HG03095 (cell line): ENCODE results near the gene ASB14.
"Not testable (repeated sequence)": the region's sequence is repeated elsewhere in the genome, so short reads cannot be mapped to it uniquely, and the experiment has no call there.

Experiments
- ATAC-seq: cut with Tn5 transposase; IDR thresholded peaks from one replicate; pipeline ENCODE4 v1.9.1; 2021; ENCODE audit warnings: moderate library complexity; ENCODE audit not compliant: unreplicated experiment

ASB14 gene

GRCh38 chr3:57292159-57292896, at the start of gene ASB14:
Gene ASB14 (minus strand): TSS chr3:57292685. CDS start chr3:57292033, 652 bp downstream.
- ATAC-seq: no peak

GRCh38 chr3:57339071-57339642, 46.7 kb upstream of the ASB14 start:
- ATAC-seq: not testable (repeated sequence)

- not testable (repeated sequence) for ATAC-seq
Measured at GRCh38 chr3:57338272-57339070, 46.0 kb upstream of the ASB14 start.

- no peak for ATAC-seq
Measured at GRCh38 chr3:57335283-57335938, 42.9 kb upstream of the ASB14 start.

- no peak for ATAC-seq
Measured at GRCh38 chr3:57331078-57331610, 38.7 kb upstream of the ASB14 start.

GRCh38 chr3:57326498-57326897, 34.0 kb upstream of the ASB14 start:
- not testable (repeated sequence) for ATAC-seq

- no peak for ATAC-seq
Measured at GRCh38 chr3:57314204-57314603, 21.7 kb upstream of the ASB14 start.

- no peak for ATAC-seq
Measured at GRCh38 chr3:57309769-57310360, 17.4 kb upstream of the ASB14 start.

GRCh38 chr3:57303520-57303919, 11.0 kb upstream of the ASB14 start:
- ATAC-seq: not testable (repeated sequence)

- ATAC-seq: no peak
Measured at GRCh38 chr3:57298041-57298440, 5.6 kb upstream of the ASB14 start.

GRCh38 chr3:57292897-57293526, 527 bp upstream of the ASB14 start:
- ATAC-seq: no peak

- ATAC-seq: no peak
Measured at GRCh38 chr3:57288403-57288802, 4.1 kb downstream of the ASB14 start.

GRCh38 chr3:57287205-57287604, 5.3 kb downstream of the ASB14 start:
- ATAC-seq: no peak

GRCh38 chr3:57283334-57283733, 9.2 kb downstream of the ASB14 start:
- ATAC-seq: no peak

GRCh38 chr3:57281715-57282114, 10.8 kb downstream of the ASB14 start:
- no peak for ATAC-seq

GRCh38 chr3:57279685-57280084, 12.8 kb downstream of the ASB14 start:
- ATAC-seq: no peak

- ATAC-seq: no peak
Measured at GRCh38 chr3:57278237-57278636, 14.2 kb downstream of the ASB14 start.

- no peak for ATAC-seq
Measured at GRCh38 chr3:57275393-57275792, 17.1 kb downstream of the ASB14 start.

GRCh38 chr3:57274845-57275244, 17.6 kb downstream of the ASB14 start:
- ATAC-seq: no peak

GRCh38 chr3:57268416-57268815, 24.1 kb downstream of the ASB14 start:
- ATAC-seq: no peak
